K562 (cell line): Measurements from ENCODE around the gene C15orf61. TPM values are rescaled to one million over a fixed set of nuclear protein-coding genes. Genes with fewer than 3 reads are reported as not detected.
A peak's percentile ranks its signal among the peaks of the same experiment; 100 is the strongest.

Source experiments
- ARID1B ChIP-seq: fragments of 450-650 bp; IDR thresholded peaks from 2 replicates; pipeline ENCODE4 v1.6.1; 2016; ENCODE audit warnings: antibody characterized with exemption, mild to moderate bottlenecking, inconsistent platforms
- ATF3 ChIP-seq, 2 experiments: fragments of 450-650 bp in 1 of 2; sonication (generic) in 1 of 2; formaldehyde crosslinking in 1 of 2; IDR thresholded peaks in 1 of 2; conservative IDR thresholded peaks in 1 of 2; 2 replicates each; pipeline versions ENCODE4 v1.6.1 to v1.8.1; 2016 to 2023; ENCODE audit warnings: mild to moderate bottlenecking in 2 of 2, moderate library complexity in 2 of 2, inconsistent platforms in 1 of 2, missing genetic modification reagents in 1 of 2
- E2F3 ChIP-seq: fragments of 250-450 bp; sonication (Bioruptor Pico); IDR thresholded peaks from 2 replicates; pipeline ENCODE4 v1.4.0; 2020; ENCODE audit warnings: mild to moderate bottlenecking
- ELK1 ChIP-seq: sonication (generic); formaldehyde crosslinking; IDR thresholded peaks from 2 replicates; pipeline ENCODE4 v1.8.1; 2022; ENCODE audit warnings: missing genetic modification reagents
- FOXA3 ChIP-seq, 2 experiments: fragments of 450-650 bp in 1 of 2; sonication (generic) in 1 of 2; formaldehyde crosslinking; IDR thresholded peaks in 1 of 2; conservative IDR thresholded peaks in 1 of 2; 2 replicates each; pipeline versions ENCODE4 v1.4.0 to v1.8.0; 2020 to 2022; ENCODE audit warnings: mild to moderate bottlenecking in 2 of 2, missing genetic modification reagents in 1 of 2
- GABPB2 ChIP-seq: fragments of 250-450 bp; sonication (Bioruptor Pico); conservative IDR thresholded peaks from 2 replicates; pipeline ENCODE4 v1.5.1; 2021; ENCODE audit warnings: mild to moderate bottlenecking
- IRF9 ChIP-seq: fragments of 450-650 bp; IDR thresholded peaks from 2 replicates; pipeline ENCODE4 v1.6.1; 2016; ENCODE audit warnings: missing biosample characterization, missing genetic modification characterization
- LEF1 ChIP-seq: fragments of 450-650 bp; IDR thresholded peaks from 2 replicates; pipeline ENCODE4 v1.6.1; 2016; ENCODE audit warnings: mild to moderate bottlenecking
- NCOA4 ChIP-seq: fragments of 450-650 bp; IDR thresholded peaks from 2 replicates; pipeline ENCODE4 v1.6.1; 2018; ENCODE audit warnings: mild to moderate bottlenecking; ENCODE audit not compliant: partially characterized antibody
- NEUROD1 ChIP-seq: fragments of 150-350 bp; IDR thresholded peaks from 2 replicates; pipeline ENCODE4 v1.6.1; 2014; ENCODE audit warnings: borderline replicate concordance, low read length, low read depth; ENCODE audit not compliant: partially characterized antibody
- SIN3A ChIP-seq, 2 experiments: fragments of 150-350 bp in 1 of 2; IDR thresholded peaks; 2 replicates each; pipeline ENCODE4 v1.6.1; 2011 to 2016; ENCODE audit warnings: borderline replicate concordance in 2 of 2, low read depth in 2 of 2, low read length in 2 of 2, mild to moderate bottlenecking in 2 of 2, moderate library complexity in 2 of 2; ENCODE audit not compliant: control insufficient read depth in 1 of 2
- SNIP1 ChIP-seq: fragments of 450-650 bp; IDR thresholded peaks from 2 replicates; pipeline ENCODE4 v1.7.1; 2017; ENCODE audit warnings: low read depth, mild to moderate bottlenecking
- ZNF253 ChIP-seq: fragments of 250-450 bp; sonication (Bioruptor Pico); conservative IDR thresholded peaks from 2 replicates; pipeline ENCODE4 v1.6.1; 2021; ENCODE audit warnings: mild to moderate bottlenecking
- ZNF282 ChIP-seq: sonication (generic); formaldehyde crosslinking; IDR thresholded peaks from 2 replicates; pipeline ENCODE4 v1.8.1; 2023; ENCODE audit warnings: missing genetic modification reagents
- ZNF583 ChIP-seq: fragments of 250-450 bp; sonication (Bioruptor Pico); IDR thresholded peaks from 2 replicates; pipeline ENCODE4 v1.4.0; 2020
- ZNF609 ChIP-seq: sonication (generic); formaldehyde crosslinking; IDR thresholded peaks from 2 replicates; pipeline ENCODE4 v1.8.1; 2023; ENCODE audit warnings: missing genetic modification reagents, mild to moderate bottlenecking, borderline replicate concordance
- ZNF639 ChIP-seq, 2 experiments: fragments of 200-800 bp in 1 of 2; sonication (Bioruptor generic) in 1 of 2; sonication (generic) in 1 of 2; formaldehyde crosslinking in 1 of 2; IDR thresholded peaks in 1 of 2; conservative IDR thresholded peaks in 1 of 2; 2 replicates each; pipeline versions ENCODE4 v1.5.0 to v1.6.1; 2016 to 2020; ENCODE audit warnings: missing compliant biosample characterization in 1 of 2, missing genetic modification characterization in 1 of 2, missing genetic modification reagents in 1 of 2
- polyA plus RNA-seq, 8 experiments: library from polyadenylated mRNA; depleted of rRNA in 4 of 8; stranded (reverse) in 5 of 8; unstranded in 3 of 8; fragments of >200 nt; fragmentation: Nextera tagmentation in 2 of 8; fragmentation: Illumina TruSeq in 1 of 8; extraction: Ambion mirVana in 2 of 8; extraction: Trizol in 1 of 8; gene quantifications; 2 replicates each; pipeline versions ENCODE4 v1.2.1 to v1.2.3, GENCODE V29; 2011 to 2014; ENCODE audit warnings: inconsistent platforms in 1 of 8, missing spikeins in 1 of 8
- total RNA-seq, 7 experiments: library from RNA; depleted of rRNA in 6 of 7; stranded (reverse); fragments of >200 nt in 6 of 7; fragmentation: Illumina TruSeq in 2 of 7; extraction: Trizol in 2 of 7; gene quantifications; 2 replicates each; pipeline versions ENCODE4 v1.2.1 to v1.2.3, GENCODE V29; 2011 to 2021; ENCODE audit warnings: low replicate concordance in 1 of 7

Gene C15orf61
- total and polyA plus RNA-seq, 9 of the 15 experiments (the other 6 are each of a cell fraction or from before 2014, with no cell fraction given), result 1.6 to 10.5 (median 4.3) TPM

- TF ChIP-seq NEUROD1 (no peak), SIN3A (IDR thresholded peaks at IDR 0.05; ENCODE audit: borderline replicate concordance in 2 of 2, control insufficient read depth in 1 of 2, low read depth in 2 of 2, low read length in 2 of 2) (no peak), ZNF253 (CRISPR knock-in tag) (no peak), ZNF282 (CRISPR knock-in tag) (no peak), LEF1 (peak; percentile 5; the same call in 1 of the 2 replicates), IRF9 (tag) (0 out of 2 replicates have a peak, but pooled peaks have one; percentile 10), ATF3 (IDR thresholded peaks at IDR 0.05) (peak; percentile 96), ATF3 (CRISPR knock-in tag; conservative IDR thresholded peaks at IDR 0.05) (peak; percentile 75; the same call in 1 of the 2 replicates), NCOA4 (no peak), ZNF609 (CRISPR knock-in tag) (no peak), FOXA3 (CRISPR knock-in tag; conservative IDR thresholded peaks at IDR 0.05 in 1 of 2, IDR thresholded peaks at IDR 0.05 in 1 of 2) (no peak), ARID1B (peak; percentile 71), GABPB2 (CRISPR knock-in tag) (no peak), ZNF583 (CRISPR knock-in tag) (no peak), E2F3 (CRISPR knock-in tag) (no peak), ELK1 (no peak), ZNF639 (CRISPR knock-in tag; conservative IDR thresholded peaks at IDR 0.05 in 1 of 2, IDR thresholded peaks at IDR 0.05 in 1 of 2) (peak in 1 of 2 experiments; percentile 69; a peak in 2 of 4 replicates), SNIP1 (no peak)
These were observed 29.6 kb downstream of the C15orf61 start (continued) for GRCh38 chr15:67550522-67550921.
